GM12878 (cell line): Measurements from ENCODE around the gene CARHSP1. TPM values are rescaled to one million over a fixed set of nuclear protein-coding genes. Genes with fewer than 3 reads are reported as not detected.

ENCODE experiments used
- ATAC-seq: fragments of 200-7000 bp; cut with Tn5 transposase; 3 replicates; pipeline ENCODE4 v1.9.1; 2020; ENCODE audit warnings: mild to moderate bottlenecking, moderate library complexity
- BruUV-seq: library from RNA; stranded (reverse); fragments of 400-500 nt; replicated peaks from 2 replicates; lab custom pipeline; 2021; lab: Mats Ljungman, UMichigan
- CTCF ChIA-PET: fragments of 300-600 bp; sonication (Branson Sonifier 250); formaldehyde crosslinking; extraction: SDS; loops from one replicate; lab custom pipeline; 2021; ENCODE audit warnings: inconsistent platforms; lab: Yijun Ruan, JAX
- POLR2A ChIA-PET: fragments of 350-600 bp; formaldehyde crosslinking; extraction: SDS; loops from one replicate; lab custom pipeline; 2021; ENCODE audit warnings: inconsistent platforms; lab: Charles Lee
- RAD21 ChIA-PET: fragments of 300-600 bp; sonication (Branson Sonifier 250); formaldehyde crosslinking; loops from one replicate; lab custom pipeline; 2023; ENCODE audit warnings: antibody characterized with exemption; ENCODE audit not compliant: unreplicated experiment; lab: Charles Lee
- SMC1A ChIA-PET: fragments of 300-600 bp; sonication (Branson Sonifier 250); formaldehyde crosslinking; loops from one replicate; lab custom pipeline; 2023; ENCODE audit not compliant: unreplicated experiment, uncharacterized antibody; lab: Charles Lee
- DNase-seq: peaks from one replicate; pipeline ENCODE4 v3.0.0-alpha.2; 2011; ENCODE audit warnings: low read depth, low spot score
- FAIRE-seq: peaks from 3 replicates; lab custom pipeline; 2011; peaks lifted over from hg19 to GRCh38; lab: Jason Lieb, UNC
- H2AFZ ChIP-seq: 2 replicates; pipeline ENCODE4 v1.6.0; 2011; ENCODE audit warnings: low read depth, low read length, control low read depth; ENCODE audit not compliant: control insufficient read depth
- H3K27ac ChIP-seq: 2 replicates; pipeline ENCODE4 v1.5.1; 2011; ENCODE audit warnings: control low read depth; ENCODE audit not compliant: control insufficient read depth, insufficient read depth
- H3K27me3 ChIP-seq, 2 experiments: replicated peaks in 1 of 2; 2 replicates each; pipeline versions ENCODE4 v1.6.0 to v1.6.1; 2011; ENCODE audit warnings: low read length in 1 of 2; ENCODE audit not compliant: control insufficient read depth in 2 of 2, insufficient read depth in 2 of 2
- H3K36me3 ChIP-seq, 2 experiments: 2 replicates each; pipeline ENCODE4 v1.5.1; 2011; ENCODE audit warnings: low read length in 1 of 2; ENCODE audit not compliant: control insufficient read depth in 2 of 2, insufficient read depth in 2 of 2
- H3K4me1 ChIP-seq: 2 replicates; pipeline ENCODE4 v1.6.1; 2011; ENCODE audit warnings: mild to moderate bottlenecking, low read length, moderate library complexity, mixed read lengths; ENCODE audit not compliant: control insufficient read depth, insufficient read depth
- H3K4me2 ChIP-seq: 2 replicates; pipeline ENCODE4 v1.6.0; 2011; ENCODE audit warnings: control low read depth; ENCODE audit not compliant: control insufficient read depth, insufficient read depth
- H3K4me3 ChIP-seq: fragments of 200-600 bp; sonication (generic); 2 replicates; pipeline ENCODE4 v1.5.1; 2016
- H3K79me2 ChIP-seq: 2 replicates; pipeline ENCODE4 v1.6.0; 2011; ENCODE audit warnings: low read length; ENCODE audit not compliant: control insufficient read depth, insufficient read depth
- H3K9ac ChIP-seq: 2 replicates; pipeline ENCODE4 v1.8.0; 2011; ENCODE audit warnings: low read length, control low read depth, mixed read lengths; ENCODE audit not compliant: control insufficient read depth, insufficient read depth
- H3K9me3 ChIP-seq: replicated peaks from 3 replicates; pipeline ENCODE4 v1.5.1; 2011; ENCODE audit warnings: mild to moderate bottlenecking, low read length; ENCODE audit not compliant: control insufficient read depth, insufficient read depth
- H4K20me1 ChIP-seq: 2 replicates; pipeline ENCODE4 v1.6.0; 2011; ENCODE audit not compliant: control insufficient read depth, insufficient read depth
- DPF2 ChIP-seq: fragments of 450-650 bp; IDR thresholded peaks from 2 replicates; pipeline ENCODE4 v1.6.1; 2017; ENCODE audit warnings: mild to moderate bottlenecking
- FOXM1 ChIP-seq: IDR thresholded peaks from 2 replicates; pipeline ENCODE4 v1.6.1; 2012; ENCODE audit warnings: low read depth, mild to moderate bottlenecking, inconsistent platforms, low read length, moderate library complexity
- SMAD5 ChIP-seq: IDR thresholded peaks from 2 replicates; pipeline ENCODE4 v1.6.1; 2016; ENCODE audit warnings: antibody characterized with exemption, low read depth
- ZBED1 ChIP-seq: IDR thresholded peaks from 2 replicates; pipeline ENCODE4 v1.6.1; 2016; ENCODE audit warnings: borderline replicate concordance
- WGBS: methylation state at CpG from one replicate; pipeline ENCODE4 v1.1.6; 2016; ENCODE audit warnings: low lambda C conversion rate; ENCODE audit not compliant: insufficient replicate concordance, insufficient coverage; ENCODE audit errors: missing lambda C conversion rate; 5-methylcytosine and 5-hydroxymethylcytosine counted together
- in situ Hi-C: fragments of 300-500 bp; cut with MboI; formaldehyde crosslinking; loops from 9 replicates; pipeline ENCODE4 v1.14.3; 2018; ENCODE audit warnings: mixed read lengths
- intact Hi-C: fragments of 100-400 bp; cut with micrococcal nuclease; formaldehyde crosslinking; loops from one replicate; pipeline ENCODE4 v1.14.2; 2022; ENCODE audit not compliant: unreplicated experiment
- polyA plus RNA-seq, 11 experiments: library from polyadenylated mRNA; depleted of rRNA in 4 of 11; unstranded in 6 of 11; stranded (reverse) in 5 of 11; fragments of >200 nt; fragmentation: Nextera tagmentation in 4 of 11; fragmentation: Illumina TruSeq in 1 of 11; extraction: Ambion mirVana in 4 of 11; extraction: Trizol in 1 of 11; gene quantifications; 1 replicate in 1 of 11; 2 replicates in 10 of 11; pipeline versions ENCODE4 v1.2.1 to v1.2.3, GENCODE V29; 2011 to 2016; ENCODE audit warnings: inconsistent platforms in 2 of 11, missing spikeins in 2 of 11, low read depth in 1 of 11
- total RNA-seq, 4 experiments: library from RNA; depleted of rRNA in 3 of 4; stranded (reverse); fragments of >200 nt in 3 of 4; fragmentation: Illumina TruSeq in 1 of 4; extraction: Trizol in 1 of 4; gene quantifications; 2 replicates each; pipeline versions ENCODE4 v1.2.1 to v1.2.3, GENCODE V29; 2013 to 2021
- TF ChIP-seq, protein P1 (sequence below): IDR thresholded peaks from 2 replicates; pipeline ENCODE4 v1.6.1; 2011; ENCODE audit warnings: low read depth, low read length, improper control_type of control experiment, borderline replicate concordance
- TF ChIP-seq, protein P2 (sequence below): fragments of 450-650 bp; IDR thresholded peaks from 2 replicates; pipeline ENCODE4 v1.6.1; 2017; ENCODE audit warnings: low read depth, mild to moderate bottlenecking, moderate library complexity

The CARHSP1 gene
- total and polyA plus RNA-seq, 10 of the 15 experiments (the other 5 are each of a cell fraction or from before 2014, with no cell fraction given) = 5.5 to 112 (median 67.0) TPM

DNA sequence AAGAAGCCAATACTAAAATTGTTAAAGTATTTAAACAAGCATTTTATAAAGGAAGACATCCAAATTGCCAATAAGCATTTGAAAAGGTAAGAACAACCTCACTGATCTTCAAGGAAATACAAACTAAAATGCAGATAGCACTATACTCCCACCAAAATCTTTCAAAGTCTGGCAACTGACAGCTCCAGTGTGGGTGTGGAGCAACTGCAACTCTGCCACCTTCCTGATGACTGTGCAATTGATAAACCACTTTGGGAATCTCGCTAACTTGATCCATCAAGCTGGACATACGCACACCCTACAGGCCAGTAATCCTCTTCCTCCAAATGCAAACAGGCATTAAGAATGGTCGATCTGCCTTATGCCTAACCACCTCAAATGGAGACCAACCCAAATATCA, 45.3 kb upstream of the CARHSP1 start:
- no peak for FAIRE-seq
- intact Hi-C loops = no loop called here
- H3K79me2 ChIP-seq = no peaks in the 10 kb centered on the region; the same call in none of the 2 replicates

More for the DNA sequence above, 45.3 kb upstream of the CARHSP1 start:
- Histone ChIP-seq H3K9ac (no peak overlapping the region), H3K4me1 (no peaks in the 10 kb centered on the region), H2AFZ (no peak overlapping the region)
- no peak for ATAC-seq
- no TSS peak for BruUV-seq
- RAD21 ChIA-PET = no interaction called here
- TF ChIP-seq ZBED1 (no peak), FOXM1 (no peak), DPF2 (no peak), SMAD5 (no peak)
- TF ChIP-seq, protein P1, sequence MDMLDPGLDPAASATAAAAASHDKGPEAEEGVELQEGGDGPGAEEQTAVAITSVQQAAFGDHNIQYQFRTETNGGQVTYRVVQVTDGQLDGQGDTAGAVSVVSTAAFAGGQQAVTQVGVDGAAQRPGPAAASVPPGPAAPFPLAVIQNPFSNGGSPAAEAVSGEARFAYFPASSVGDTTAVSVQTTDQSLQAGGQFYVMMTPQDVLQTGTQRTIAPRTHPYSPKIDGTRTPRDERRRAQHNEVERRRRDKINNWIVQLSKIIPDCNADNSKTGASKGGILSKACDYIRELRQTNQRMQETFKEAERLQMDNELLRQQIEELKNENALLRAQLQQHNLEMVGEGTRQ = no peak
- TF ChIP-seq, protein P2, sequence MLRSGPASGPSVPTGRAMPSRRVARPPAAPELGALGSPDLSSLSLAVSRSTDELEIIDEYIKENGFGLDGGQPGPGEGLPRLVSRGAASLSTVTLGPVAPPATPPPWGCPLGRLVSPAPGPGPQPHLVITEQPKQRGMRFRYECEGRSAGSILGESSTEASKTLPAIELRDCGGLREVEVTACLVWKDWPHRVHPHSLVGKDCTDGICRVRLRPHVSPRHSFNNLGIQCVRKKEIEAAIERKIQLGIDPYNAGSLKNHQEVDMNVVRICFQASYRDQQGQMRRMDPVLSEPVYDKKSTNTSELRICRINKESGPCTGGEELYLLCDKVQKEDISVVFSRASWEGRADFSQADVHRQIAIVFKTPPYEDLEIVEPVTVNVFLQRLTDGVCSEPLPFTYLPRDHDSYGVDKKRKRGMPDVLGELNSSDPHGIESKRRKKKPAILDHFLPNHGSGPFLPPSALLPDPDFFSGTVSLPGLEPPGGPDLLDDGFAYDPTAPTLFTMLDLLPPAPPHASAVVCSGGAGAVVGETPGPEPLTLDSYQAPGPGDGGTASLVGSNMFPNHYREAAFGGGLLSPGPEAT = no peak
- TF ChIP-seq, all 136 proteins: peak for 0
- H4K20me1 ChIP-seq = peaks cover 2% of the 10 kb centered on the region; the same call in 1 of the 2 replicates
- 98% methylated on average over 3 of the region's 3 CpGs for WGBS
- H3K4me3 ChIP-seq = no peak overlapping the region
- H3K36me3 ChIP-seq = peaks cover 29 to 48% of the 10 kb centered on the region in 2 experiments
- no peak overlapping the region for H3K4me2 ChIP-seq
- in situ Hi-C loops = no loop called here
- ChIA-PET SMC1A (no interaction called here), CTCF (interaction anchor here (1.2 to 2.0 kb wide), 4 partner anchors 10 to 22 kb away, joined by 3 to 8 read pairs (median 4); no protein-coding TSS in a partner anchor), POLR2A (interaction anchor here (0.6 to 0.8 kb wide), 2 partner anchors 21 to 186 kb away, joined by 3 read pairs; no protein-coding TSS in a partner anchor)
- H3K27ac ChIP-seq = no peak overlapping the region
- DNase-seq = no peak
- no peaks in the 10 kb centered on the region for H3K27me3 ChIP-seq
- no peaks in the 10 kb centered on the region for H3K9me3 ChIP-seq
